HepG2 (cell line): ENCODE results near the gene SEH1L. TPM values are rescaled to one million over a fixed set of nuclear protein-coding genes. Genes with fewer than 3 reads are reported as not detected.

Source experiments
- MTA3 ChIP-seq: sonication (generic); formaldehyde crosslinking; IDR thresholded peaks from 2 replicates; pipeline ENCODE4 v1.4.0; 2020; ENCODE audit warnings: missing genetic modification reagents
- NRL ChIP-seq: sonication (generic); formaldehyde crosslinking; IDR thresholded peaks from 2 replicates; pipeline ENCODE4 v1.5.0; 2020; ENCODE audit warnings: missing genetic modification reagents, mild to moderate bottlenecking, moderate library complexity, borderline replicate concordance
- ZBTB42 ChIP-seq: sonication (generic); formaldehyde crosslinking; IDR thresholded peaks from 2 replicates; pipeline ENCODE4 v1.5.0; 2020; ENCODE audit warnings: mild to moderate bottlenecking, missing genetic modification reagents
- ZNF143 ChIP-seq: sonication (generic); formaldehyde crosslinking; IDR thresholded peaks from 2 replicates; pipeline ENCODE4 v1.4.0; 2020; ENCODE audit warnings: missing genetic modification reagents
- polyA plus RNA-seq, 8 experiments: library from polyadenylated mRNA; depleted of rRNA in 3 of 8; stranded (reverse) in 7 of 8; unstranded in 1 of 8; fragments of >200 nt; fragmentation: Illumina TruSeq in 4 of 8; extraction: Trizol in 4 of 8; gene quantifications; 2 replicates each; pipeline versions ENCODE4 v1.2.1 to v1.2.3, GENCODE V29; 2011 to 2016; ENCODE audit warnings: low read depth in 4 of 8, missing spikeins in 1 of 8, mixed read lengths in 1 of 8; ENCODE audit not compliant: insufficient read depth in 1 of 8
- total RNA-seq, 5 experiments: library from RNA; depleted of rRNA; stranded (reverse); fragments of >200 nt; fragmentation: Illumina TruSeq; extraction: Trizol; gene quantifications; 2 replicates each; pipeline ENCODE4 v1.2.3, GENCODE V29; 2016; ENCODE audit warnings: low read depth in 1 of 5
- TF ChIP-seq, protein P1 (sequence below): sonication (generic); formaldehyde crosslinking; IDR thresholded peaks from 2 replicates; pipeline ENCODE4 v1.4.0; 2020; ENCODE audit warnings: missing genetic modification reagents
- TF ChIP-seq, protein P2 (sequence below): sonication (generic); formaldehyde crosslinking; IDR thresholded peaks from 2 replicates; pipeline ENCODE4 v1.5.0; 2020; ENCODE audit warnings: mild to moderate bottlenecking, missing genetic modification reagents
- TF ChIP-seq, protein P3 (sequence below): sonication (generic); formaldehyde crosslinking; IDR thresholded peaks from 2 replicates; pipeline ENCODE4 v1.5.0; 2020; ENCODE audit warnings: mild to moderate bottlenecking, missing genetic modification reagents
- TF ChIP-seq, protein P4 (sequence below): sonication (generic); formaldehyde crosslinking; IDR thresholded peaks from 2 replicates; pipeline ENCODE4 v1.4.0; 2020; ENCODE audit warnings: missing genetic modification reagents
- TF ChIP-seq, protein P5 (sequence below): sonication (generic); formaldehyde crosslinking; IDR thresholded peaks from 2 replicates; pipeline ENCODE4 v1.4.0; 2020; ENCODE audit warnings: missing genetic modification reagents, mild to moderate bottlenecking, borderline replicate concordance

Gene SEH1L
- total and polyA plus RNA-seq, 2 of the 13 experiments (the other 11 are each of a cell fraction or from before 2014, with no cell fraction given), result 59.6 to 63.5 TPM

DNA sequence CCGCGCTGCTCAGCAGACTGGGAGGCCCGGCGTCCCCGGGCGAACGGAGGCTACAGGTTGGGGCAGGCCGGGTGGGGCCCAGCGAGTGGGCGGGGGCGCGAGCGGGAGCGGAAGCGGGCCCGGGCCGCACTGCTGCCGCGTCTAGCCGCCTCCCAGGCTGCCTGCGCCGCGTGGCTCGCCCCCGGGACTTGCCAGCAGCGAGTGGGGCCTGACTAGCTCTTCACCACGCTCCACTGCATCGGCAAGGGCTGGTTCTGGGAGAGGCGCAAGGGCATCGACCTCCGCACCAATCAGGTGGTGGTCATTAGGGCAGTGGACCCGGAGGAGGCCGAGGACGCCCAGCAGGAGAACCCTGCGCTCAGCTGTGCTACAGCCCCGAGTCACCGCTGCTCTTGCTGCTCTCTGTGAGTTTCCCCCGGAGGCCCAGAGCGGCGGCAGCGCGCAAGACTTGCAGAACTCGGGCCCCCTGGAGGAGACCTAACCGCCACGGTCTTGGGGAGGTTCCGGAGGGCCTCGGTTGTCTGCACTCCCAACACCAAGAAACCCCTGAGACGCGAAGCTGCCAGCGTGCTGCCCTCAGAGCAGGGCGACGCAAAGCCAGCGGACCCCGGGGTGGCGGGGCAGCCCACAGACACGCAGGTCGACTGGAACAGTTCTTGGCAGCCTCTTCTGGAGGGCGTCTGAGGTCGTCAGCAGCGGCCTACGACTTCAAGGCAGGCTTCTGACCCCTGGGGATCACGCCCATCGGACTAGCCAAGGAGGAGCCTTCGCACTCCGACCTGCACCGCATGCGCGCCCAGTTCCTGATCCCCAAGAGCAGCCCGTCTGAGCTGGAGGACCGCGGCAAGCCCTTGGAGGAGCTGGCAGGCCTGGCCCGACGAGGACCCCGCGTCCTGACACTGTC lies 36.5 kb upstream of the SEH1L start (continued):
- TF ChIP-seq, protein P1, sequence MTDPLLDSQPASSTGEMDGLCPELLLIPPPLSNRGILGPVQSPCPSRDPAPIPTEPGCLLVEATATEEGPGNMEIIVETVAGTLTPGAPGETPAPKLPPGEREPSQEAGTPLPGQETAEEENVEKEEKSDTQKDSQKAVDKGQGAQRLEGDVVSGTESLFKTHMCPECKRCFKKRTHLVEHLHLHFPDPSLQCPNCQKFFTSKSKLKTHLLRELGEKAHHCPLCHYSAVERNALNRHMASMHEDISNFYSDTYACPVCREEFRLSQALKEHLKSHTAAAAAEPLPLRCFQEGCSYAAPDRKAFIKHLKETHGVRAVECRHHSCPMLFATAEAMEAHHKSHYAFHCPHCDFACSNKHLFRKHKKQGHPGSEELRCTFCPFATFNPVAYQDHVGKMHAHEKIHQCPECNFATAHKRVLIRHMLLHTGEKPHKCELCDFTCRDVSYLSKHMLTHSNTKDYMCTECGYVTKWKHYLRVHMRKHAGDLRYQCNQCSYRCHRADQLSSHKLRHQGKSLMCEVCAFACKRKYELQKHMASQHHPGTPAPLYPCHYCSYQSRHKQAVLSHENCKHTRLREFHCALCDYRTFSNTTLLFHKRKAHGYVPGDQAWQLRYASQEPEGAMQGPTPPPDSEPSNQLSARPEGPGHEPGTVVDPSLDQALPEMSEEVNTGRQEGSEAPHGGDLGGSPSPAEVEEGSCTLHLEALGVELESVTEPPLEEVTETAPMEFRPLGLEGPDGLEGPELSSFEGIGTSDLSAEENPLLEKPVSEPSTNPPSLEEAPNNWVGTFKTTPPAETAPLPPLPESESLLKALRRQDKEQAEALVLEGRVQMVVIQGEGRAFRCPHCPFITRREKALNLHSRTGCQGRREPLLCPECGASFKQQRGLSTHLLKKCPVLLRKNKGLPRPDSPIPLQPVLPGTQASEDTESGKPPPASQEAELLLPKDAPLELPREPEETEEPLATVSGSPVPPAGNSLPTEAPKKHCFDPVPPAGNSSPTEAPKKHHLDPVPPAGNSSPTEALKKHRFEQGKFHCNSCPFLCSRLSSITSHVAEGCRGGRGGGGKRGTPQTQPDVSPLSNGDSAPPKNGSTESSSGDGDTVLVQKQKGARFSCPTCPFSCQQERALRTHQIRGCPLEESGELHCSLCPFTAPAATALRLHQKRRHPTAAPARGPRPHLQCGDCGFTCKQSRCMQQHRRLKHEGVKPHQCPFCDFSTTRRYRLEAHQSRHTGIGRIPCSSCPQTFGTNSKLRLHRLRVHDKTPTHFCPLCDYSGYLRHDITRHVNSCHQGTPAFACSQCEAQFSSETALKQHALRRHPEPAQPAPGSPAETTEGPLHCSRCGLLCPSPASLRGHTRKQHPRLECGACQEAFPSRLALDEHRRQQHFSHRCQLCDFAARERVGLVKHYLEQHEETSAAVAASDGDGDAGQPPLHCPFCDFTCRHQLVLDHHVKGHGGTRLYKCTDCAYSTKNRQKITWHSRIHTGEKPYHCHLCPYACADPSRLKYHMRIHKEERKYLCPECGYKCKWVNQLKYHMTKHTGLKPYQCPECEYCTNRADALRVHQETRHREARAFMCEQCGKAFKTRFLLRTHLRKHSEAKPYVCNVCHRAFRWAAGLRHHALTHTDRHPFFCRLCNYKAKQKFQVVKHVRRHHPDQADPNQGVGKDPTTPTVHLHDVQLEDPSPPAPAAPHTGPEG (CRISPR knock-in tag), result no peak
- TF ChIP-seq, protein P2, sequence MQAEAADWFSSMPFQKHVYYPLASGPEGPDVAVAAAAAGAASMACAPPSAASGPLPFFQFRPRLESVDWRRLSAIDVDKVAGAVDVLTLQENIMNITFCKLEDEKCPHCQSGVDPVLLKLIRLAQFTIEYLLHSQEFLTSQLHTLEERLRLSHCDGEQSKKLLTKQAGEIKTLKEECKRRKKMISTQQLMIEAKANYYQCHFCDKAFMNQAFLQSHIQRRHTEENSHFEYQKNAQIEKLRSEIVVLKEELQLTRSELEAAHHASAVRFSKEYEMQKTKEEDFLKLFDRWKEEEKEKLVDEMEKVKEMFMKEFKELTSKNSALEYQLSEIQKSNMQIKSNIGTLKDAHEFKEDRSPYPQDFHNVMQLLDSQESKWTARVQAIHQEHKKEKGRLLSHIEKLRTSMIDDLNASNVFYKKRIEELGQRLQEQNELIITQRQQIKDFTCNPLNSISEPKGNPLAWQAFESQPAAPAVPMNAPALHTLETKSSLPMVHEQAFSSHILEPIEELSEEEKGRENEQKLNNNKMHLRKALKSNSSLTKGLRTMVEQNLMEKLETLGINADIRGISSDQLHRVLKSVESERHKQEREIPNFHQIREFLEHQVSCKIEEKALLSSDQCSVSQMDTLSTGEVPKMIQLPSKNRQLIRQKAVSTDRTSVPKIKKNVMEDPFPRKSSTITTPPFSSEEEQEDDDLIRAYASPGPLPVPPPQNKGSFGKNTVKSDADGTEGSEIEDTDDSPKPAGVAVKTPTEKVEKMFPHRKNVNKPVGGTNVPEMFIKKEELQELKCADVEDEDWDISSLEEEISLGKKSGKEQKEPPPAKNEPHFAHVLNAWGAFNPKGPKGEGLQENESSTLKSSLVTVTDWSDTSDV (CRISPR knock-in tag), result 0 out of 2 replicates have a peak, but pooled peaks have one; percentile 33
- TF ChIP-seq, protein P3, sequence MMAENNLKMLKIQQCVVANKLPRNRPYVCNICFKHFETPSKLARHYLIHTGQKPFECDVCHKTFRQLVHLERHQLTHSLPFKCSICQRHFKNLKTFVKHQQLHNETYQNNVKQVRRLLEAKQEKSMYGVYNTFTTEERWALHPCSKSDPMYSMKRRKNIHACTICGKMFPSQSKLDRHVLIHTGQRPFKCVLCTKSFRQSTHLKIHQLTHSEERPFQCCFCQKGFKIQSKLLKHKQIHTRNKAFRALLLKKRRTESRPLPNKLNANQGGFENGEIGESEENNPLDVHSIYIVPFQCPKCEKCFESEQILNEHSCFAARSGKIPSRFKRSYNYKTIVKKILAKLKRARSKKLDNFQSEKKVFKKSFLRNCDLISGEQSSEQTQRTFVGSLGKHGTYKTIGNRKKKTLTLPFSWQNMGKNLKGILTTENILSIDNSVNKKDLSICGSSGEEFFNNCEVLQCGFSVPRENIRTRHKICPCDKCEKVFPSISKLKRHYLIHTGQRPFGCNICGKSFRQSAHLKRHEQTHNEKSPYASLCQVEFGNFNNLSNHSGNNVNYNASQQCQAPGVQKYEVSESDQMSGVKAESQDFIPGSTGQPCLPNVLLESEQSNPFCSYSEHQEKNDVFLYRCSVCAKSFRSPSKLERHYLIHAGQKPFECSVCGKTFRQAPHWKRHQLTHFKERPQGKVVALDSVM, result 0 out of 2 replicates have a peak, but pooled peaks have one; percentile 22
- TF ChIP-seq, protein P4, sequence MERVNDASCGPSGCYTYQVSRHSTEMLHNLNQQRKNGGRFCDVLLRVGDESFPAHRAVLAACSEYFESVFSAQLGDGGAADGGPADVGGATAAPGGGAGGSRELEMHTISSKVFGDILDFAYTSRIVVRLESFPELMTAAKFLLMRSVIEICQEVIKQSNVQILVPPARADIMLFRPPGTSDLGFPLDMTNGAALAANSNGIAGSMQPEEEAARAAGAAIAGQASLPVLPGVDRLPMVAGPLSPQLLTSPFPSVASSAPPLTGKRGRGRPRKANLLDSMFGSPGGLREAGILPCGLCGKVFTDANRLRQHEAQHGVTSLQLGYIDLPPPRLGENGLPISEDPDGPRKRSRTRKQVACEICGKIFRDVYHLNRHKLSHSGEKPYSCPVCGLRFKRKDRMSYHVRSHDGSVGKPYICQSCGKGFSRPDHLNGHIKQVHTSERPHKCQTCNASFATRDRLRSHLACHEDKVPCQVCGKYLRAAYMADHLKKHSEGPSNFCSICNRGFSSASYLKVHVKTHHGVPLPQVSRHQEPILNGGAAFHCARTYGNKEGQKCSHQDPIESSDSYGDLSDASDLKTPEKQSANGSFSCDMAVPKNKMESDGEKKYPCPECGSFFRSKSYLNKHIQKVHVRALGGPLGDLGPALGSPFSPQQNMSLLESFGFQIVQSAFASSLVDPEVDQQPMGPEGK (CRISPR knock-in tag), result peak; percentile 83
- no peak for TF ChIP-seq ZBTB42
- no peak for TF ChIP-seq NRL (CRISPR knock-in tag)
- TF ChIP-seq, protein P5, sequence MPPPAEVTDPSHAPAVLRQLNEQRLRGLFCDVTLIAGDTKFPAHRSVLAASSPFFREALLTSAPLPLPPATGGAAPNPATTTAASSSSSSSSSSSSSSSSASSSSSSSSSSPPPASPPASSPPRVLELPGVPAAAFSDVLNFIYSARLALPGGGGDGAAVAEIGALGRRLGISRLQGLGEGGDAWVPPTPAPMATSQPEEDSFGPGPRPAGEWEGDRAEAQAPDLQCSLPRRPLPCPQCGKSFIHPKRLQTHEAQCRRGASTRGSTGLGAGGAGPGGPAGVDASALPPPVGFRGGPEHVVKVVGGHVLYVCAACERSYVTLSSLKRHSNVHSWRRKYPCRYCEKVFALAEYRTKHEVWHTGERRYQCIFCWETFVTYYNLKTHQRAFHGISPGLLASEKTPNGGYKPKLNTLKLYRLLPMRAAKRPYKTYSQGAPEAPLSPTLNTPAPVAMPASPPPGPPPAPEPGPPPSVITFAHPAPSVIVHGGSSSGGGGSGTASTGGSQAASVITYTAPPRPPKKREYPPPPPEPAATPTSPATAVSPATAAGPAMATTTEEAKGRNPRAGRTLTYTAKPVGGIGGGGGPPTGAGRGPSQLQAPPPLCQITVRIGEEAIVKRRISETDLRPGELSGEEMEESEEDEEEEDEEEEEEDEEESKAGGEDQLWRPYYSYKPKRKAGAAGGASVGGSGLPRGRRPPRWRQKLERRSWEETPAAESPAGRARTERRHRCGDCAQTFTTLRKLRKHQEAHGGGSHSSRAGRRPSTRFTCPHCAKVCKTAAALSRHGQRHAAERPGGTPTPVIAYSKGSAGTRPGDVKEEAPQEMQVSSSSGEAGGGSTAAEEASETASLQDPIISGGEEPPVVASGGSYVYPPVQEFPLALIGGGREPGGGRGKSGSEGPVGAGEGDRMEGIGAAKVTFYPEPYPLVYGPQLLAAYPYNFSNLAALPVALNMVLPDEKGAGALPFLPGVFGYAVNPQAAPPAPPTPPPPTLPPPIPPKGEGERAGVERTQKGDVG (CRISPR knock-in tag), result no peak
- TF ChIP-seq ZNF143 (CRISPR knock-in tag), result no peak
- TF ChIP-seq MTA3 (CRISPR knock-in tag), result no peak
